Ovary (tissue), 3 donors: ENCODE data around the gene OPN1MW3.
"Not testable (repeated sequence)": the region's sequence is repeated elsewhere in the genome, so short reads cannot be mapped to it uniquely, and the experiment has no call there.

Experiments
- POLR2A ChIP-seq: fragments of 450-650 bp; IDR thresholded peaks from one replicate; pipeline ENCODE4 v1.6.1; 2017; ENCODE audit warnings: antibody characterized with exemption, mild to moderate bottlenecking, moderate library complexity
- TF ChIP-seq, protein P1 (sequence below), 3 donors: fragments of 450-650 bp in 2 of 3; fragments of 200-600 bp in 1 of 3; IDR thresholded peaks; one replicate each; pipeline versions ENCODE4 v1.5.1 to v1.8.0; 2016 to 2022; ENCODE audit warnings: antibody characterized with exemption in 3 of 3, mild to moderate bottlenecking in 1 of 3
- donor health status: DM: no; HTN: no; CAD: no.

DNA sequence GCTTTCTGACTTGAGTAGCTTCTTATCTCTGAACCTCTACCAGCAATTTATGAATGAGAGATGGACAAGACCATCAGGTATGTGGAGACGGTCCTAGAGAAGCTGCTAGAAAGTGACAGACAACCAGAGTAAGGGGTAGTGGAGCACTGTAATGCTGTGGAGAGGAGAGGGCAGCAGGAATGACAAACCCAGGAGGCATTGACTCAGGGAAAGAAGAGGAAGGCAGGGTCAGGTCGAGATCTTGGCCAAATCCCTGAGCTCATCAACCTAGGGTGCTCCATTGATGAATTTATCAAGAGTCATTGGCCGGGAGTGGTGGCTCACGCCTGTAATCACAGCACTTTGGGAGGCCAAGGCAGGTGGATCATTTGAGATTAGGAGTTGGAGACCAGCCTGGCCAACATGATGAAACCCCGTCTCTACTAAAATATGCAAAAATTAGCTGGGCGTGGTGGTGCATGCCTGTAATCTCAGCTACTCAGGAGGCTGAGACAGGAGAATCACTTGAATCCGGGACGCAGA lies 17.3 kb upstream of the OPN1MW3 start:
- not testable (repeated sequence) for TF ChIP-seq POLR2A
- TF ChIP-seq, protein P1, sequence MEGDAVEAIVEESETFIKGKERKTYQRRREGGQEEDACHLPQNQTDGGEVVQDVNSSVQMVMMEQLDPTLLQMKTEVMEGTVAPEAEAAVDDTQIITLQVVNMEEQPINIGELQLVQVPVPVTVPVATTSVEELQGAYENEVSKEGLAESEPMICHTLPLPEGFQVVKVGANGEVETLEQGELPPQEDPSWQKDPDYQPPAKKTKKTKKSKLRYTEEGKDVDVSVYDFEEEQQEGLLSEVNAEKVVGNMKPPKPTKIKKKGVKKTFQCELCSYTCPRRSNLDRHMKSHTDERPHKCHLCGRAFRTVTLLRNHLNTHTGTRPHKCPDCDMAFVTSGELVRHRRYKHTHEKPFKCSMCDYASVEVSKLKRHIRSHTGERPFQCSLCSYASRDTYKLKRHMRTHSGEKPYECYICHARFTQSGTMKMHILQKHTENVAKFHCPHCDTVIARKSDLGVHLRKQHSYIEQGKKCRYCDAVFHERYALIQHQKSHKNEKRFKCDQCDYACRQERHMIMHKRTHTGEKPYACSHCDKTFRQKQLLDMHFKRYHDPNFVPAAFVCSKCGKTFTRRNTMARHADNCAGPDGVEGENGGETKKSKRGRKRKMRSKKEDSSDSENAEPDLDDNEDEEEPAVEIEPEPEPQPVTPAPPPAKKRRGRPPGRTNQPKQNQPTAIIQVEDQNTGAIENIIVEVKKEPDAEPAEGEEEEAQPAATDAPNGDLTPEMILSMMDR (IDR thresholded peaks at IDR 0.05), result not testable (repeated sequence)
